Stimulated activated CD8-positive, alpha-beta memory T cell treated with anti-CD3 and anti-CD28 coated beads, Interleukin-7, amount 100 ng/mL, for 24 hours (primary cell): ENCODE data around the gene ANP32E.

Source experiments
- DNase-seq: peaks from one replicate; pipeline ENCODE4 v3.0.0-alpha.2; 2020; ENCODE audit warnings: low read depth

Gene ANP32E

DNA sequence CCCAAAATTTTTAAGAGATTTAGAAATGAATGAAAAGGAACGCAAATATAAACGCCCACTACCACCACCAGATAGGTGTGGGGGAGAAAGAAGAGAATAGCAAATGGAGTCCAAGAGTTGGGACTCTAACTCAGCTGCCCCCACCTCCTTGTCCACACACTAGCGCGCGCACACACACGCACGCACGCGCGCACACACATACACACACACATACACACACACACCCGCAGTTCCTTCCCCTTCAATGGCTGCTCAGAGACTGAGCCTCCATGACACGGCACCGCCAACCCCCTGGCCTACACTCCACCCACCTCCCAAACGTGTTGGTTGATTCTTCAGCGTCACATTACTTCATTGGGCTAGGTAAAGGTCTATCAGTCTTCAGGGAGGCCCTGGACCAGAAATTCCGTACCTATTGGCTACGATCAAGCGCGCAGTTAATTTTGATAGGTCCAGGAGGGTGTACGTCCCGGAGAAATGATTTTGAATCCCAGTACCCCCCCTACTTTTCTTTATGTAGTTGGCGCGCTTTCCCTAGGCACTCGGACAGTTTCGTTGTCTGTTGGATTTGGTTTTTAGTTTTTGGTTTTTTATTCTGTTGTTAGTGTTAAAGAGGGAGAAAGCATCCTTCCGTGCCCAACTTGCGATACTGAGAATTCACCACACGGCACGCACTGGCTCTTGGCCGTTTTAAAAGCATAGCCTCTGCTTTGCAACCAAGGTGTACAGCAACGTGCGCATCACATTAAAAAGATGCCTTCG lies at the start of gene ANP32E:
TSS of gene ANP32E (minus strand) at position 261 of the 762 bp plus-strand sequence. CDS start 326 bp downstream, outside the sequence.
- DNase-seq: peak; percentile 81

DNA sequence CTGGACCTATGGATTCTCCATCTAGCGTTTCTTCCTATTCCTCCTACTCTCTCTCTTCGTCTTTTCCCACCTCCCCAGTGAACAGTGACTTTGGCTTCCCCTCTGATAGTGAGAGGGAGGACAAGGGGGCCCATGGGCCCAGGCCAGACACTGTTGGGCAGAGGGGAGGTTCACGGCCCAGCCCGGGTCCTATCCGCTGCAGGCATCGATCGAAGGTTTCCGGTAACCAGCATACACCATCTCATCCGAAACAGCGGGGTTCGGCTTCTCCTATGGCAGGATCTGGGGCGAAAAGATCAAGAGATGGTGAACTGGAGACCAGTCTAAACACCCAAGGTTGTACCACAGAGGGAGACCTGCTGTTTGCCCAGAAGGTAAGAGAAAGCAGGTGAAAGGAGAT lies 47.3 kb upstream of the ANP32E start:
- DNase-seq: no peak

DNA sequence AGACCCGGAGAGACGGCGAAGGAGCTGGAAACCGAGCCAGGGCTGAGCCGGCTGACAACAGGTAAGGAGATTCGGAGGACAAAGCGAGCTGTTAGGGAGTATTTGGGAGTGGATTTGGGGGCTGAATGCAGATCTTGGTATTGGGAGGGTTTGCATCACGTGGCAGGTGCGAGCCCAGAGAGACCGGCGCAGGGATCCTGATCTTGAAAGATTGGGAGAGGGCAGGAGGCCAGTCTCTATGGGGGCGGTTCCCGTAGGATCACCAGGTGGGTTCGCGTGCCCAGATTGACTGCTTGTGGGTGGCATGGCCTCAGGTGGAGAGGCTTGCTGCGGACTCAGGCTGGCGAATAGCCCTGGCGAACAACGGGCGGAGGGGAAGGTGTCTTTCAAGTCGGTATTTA lies 46.6 kb upstream of the ANP32E start:
- no peak for DNase-seq

DNA sequence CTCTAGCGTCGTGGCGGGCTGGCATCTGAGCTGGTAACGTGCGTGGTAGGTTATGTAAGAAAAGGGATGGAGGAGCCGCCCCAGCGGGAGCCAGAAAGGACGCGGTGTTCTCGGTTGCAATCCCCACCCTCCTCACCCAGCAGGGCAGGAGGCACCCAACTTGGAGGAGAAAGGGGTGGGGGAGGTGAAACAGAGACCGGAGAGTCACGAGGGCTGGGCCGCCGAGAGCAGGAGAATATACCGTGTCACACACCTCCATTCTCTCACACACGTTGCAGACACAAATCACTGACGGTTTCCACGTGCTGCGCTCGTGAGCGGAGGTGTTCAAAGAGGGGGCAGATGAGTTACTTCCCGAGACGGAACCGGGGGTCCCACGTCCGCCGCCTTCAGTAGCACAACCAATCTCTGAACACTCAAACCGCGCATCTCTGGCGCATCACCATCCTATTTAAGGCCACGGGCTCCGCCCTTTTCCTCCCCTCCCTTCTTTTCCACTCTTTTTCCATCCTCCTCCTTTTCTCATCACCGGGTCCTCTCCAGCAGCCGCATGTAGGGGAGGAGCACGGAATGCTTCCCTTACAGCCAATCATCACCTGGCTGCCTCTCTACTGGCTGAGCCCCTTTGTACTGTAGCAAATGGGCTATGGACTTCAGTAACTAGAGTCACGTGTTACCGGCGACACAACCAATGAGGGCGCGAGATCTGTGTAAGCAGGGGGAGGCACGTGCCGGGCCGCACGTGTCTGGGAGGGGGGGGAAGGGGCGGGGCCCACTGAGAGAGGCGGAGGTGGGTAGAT lies 46.0 kb upstream of the ANP32E start, which contains the start of gene CIART:
TSS of gene CIART (plus strand) at position 797 of the 800 bp plus-strand sequence. CDS start 714 bp downstream, outside the sequence.
- peak; percentile 35 for DNase-seq

DNA sequence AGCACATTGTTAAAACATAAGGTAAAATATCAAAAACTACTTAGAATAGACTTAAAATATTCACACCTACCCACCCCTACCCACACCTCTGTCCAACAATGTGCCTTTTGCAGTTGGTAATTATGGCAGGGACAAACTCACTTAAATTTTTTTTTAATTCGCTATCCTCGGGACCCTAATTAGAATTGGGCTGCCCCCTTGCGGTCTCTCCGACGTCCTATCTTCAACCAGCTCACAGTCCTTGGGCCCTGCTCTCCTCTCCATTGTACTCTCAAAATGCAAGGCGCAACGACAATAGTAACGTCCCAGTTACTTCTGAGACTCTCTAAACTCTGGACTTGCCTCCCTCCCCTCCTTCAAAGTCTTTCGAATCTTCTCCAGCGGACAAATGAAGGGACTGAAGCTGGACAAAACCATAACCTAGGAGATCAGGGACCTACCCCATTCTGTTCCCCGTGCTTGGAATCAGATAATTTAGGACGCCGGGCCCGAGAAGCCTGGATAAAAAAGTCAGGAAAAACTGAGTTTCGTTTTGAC lies 45.4 kb upstream of the ANP32E start:
- DNase-seq: no peak

DNA sequence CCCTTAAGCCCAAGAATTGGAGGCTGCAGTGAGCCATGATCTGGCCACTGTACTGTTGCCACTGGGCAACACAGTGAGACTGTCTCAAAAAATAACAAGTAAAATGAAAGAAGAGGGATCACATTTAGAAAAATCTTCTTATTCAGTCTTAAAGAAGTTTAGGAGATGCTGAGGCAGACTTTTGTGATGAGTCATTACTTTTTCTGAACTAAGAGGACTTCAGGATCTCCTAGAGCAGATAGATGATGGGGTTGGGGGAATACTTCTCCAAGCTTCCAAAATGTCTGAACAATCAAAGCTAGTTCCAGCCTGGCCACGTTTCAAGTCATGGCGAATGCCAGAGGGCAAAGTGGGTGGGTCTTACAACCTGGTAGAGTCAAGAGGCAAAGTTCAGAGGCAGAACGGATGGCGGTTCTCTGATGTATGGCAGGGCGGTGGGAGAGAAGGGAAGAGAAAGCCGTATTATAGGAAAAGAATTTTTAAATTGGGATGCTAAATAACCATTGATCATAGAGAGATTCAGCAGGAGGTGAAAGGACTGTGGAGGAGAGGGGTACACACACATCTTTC lies 44.3 kb upstream of the ANP32E start:
- no peak for DNase-seq

DNA sequence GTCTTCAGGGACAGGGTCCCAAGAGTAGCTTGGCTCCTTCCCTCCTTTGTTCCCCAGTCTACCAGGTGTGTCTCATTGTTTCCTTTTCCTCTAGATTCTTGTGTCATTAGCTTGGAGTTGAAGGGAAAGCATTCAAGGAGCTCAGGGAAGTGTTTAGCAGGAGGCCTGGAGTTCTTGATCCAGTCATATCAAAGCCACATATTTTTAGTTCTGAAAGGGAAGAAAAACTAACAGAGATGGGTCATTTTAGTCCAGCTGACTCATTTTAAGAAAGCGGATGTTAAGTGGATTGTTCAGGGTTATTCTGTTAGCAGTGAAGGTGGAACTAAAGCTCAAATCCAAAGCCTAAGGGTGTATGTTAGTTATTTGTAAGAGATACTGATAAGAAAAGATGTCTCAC lies 37.4 kb upstream of the ANP32E start:
- DNase-seq: no peak

DNA sequence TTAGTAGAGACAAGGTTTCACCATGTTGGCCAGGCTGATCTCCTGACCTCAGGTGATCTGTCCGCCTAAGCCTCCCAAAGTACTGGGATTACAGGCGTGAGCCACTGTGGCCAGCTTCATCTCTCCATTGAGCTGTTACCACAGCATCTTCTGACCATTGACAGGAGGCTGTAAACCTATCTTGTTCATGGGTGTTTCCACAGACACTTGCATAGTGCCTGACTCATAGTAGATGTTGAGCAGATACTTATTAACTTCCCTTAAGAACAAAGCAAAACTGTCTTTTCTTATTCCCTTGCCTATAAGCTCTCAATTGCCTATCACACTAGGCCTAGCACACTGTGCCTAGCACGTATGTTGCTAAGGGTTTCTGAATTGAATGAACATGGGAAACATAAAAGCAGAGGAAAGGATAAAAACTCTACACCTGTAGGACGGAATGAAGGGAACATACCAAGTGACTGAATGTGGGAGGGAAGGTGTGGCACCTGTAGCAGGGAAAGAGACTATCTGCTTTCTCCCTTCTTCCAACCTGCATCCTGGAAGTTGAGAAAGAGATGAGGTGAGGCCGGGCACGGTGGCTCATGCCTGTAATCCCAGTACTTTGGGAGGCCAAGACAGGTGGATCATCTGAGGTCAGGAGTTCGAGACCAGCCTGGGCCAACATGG lies 35.5 kb upstream of the ANP32E start:
- DNase-seq: no peak

DNA sequence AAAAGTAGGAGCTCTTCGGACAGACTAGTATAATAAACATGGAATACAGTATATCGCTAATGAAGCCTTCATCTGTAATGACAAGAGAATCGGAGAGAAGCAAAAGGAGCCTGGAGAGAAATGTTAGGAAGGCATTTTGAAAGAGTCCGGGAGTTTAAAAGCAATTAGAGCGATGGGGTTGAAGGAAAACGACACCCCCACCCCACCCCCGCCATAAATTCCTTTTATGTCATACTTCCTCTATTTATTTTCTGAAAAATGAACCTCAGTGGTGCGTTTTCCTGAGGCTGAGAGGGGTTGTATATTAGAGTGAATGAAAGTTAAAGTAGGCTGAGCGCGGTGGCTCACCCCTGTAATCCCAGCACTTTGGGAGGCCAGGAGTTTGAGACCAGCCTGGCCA lies 33.5 kb upstream of the ANP32E start:
- DNase-seq: no peak

DNA sequence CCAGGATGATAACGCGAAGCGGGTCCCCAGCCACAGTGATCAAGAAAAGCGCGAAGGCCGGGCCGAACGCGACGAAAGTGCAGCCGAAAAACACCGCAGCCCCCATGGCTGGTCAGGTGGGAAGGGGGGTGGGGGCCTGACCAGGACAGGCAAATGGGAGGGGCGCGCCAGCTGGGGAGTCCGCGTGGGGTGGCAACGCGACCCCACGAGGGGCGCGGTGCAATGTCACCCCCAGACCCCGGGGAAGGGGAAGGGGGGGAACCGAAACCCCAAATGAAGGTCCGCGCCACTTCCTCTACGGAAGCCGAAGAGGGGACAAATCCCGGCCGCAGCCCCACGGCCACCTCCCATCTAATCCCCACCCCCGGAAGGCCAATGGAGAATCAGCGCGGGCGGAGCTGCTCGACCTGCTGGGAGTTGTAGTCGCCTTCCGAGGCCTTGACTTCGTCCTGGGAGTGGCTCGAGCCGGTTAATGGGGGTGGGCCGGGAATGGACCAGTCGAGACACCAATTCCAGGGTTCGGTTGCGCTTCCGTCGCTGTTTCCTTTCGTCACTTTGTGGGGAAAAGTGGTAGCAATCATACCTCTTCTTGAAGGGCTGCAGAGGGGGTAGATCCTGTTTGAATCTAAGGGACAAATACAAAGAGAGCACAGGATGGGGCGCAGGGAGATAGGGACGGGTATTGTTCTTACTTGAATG lies 32.9 kb upstream of the ANP32E start, which contains the start of gene APH1A:
TSS of gene APH1A (minus strand) at position 312 of the 699 bp plus-strand sequence. CDS start at position 106, 206 bp downstream.
- DNase-seq: peak; percentile 89

DNA sequence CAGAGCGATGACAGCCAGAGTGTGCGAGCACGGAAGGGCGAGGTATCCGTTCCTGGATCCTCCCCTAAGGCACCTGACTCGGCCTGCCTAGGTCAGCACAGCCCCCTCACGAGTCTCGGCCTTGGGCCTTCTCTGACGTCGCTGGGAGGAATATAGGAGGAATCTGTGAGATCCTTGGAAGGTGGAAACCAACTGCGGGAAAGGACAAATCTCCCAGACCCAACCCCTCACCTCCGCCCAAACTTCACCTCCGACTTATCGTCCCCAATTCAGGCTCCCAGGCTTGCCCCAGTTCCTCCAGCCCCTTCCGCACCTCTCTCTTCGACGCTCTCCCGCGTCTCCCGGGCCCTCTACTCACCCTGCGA lies 32.4 kb upstream of the ANP32E start:
- DNase-seq: no peak

DNA sequence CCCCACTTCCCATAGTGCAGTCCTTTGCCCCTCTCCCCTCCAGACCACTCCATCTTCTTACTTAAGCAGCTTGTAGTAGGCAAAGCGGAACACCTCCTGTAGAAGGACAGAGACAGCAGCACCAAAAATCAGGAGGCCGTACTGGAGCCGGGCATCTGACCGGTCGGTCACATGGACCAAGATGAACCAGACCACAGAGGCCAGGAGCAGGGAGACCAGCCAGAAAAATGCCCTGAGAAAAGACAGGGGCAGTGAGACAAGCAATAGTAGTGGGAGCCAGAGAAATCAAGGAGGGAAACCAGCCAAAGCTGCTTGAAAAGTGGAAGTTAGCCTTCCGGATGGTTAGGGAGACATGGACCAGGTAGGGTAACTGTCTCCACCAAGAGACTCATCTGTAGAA lies 32.0 kb upstream of the ANP32E start:
- DNase-seq: no peak

DNA sequence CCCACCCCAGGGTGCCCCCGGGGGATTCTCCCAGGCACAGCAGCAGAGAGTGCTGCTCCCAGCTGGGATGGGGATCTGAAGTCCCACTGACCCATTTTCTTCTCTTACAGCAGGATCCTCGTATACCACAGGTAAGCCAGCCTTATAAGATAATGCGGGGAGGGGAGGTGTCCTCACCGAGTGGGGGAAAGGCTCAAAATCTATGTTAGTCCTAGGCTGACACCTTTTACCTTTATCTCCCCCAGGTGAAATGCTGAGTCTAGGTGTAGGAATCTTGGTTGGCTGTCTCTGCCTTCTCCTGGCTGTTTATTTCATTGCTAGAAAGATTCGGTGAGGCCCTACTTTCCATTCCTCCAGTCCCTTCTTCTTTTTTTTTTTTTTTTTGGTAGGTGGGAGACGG lies 27.6 kb upstream of the ANP32E start:
- DNase-seq: no peak

DNA sequence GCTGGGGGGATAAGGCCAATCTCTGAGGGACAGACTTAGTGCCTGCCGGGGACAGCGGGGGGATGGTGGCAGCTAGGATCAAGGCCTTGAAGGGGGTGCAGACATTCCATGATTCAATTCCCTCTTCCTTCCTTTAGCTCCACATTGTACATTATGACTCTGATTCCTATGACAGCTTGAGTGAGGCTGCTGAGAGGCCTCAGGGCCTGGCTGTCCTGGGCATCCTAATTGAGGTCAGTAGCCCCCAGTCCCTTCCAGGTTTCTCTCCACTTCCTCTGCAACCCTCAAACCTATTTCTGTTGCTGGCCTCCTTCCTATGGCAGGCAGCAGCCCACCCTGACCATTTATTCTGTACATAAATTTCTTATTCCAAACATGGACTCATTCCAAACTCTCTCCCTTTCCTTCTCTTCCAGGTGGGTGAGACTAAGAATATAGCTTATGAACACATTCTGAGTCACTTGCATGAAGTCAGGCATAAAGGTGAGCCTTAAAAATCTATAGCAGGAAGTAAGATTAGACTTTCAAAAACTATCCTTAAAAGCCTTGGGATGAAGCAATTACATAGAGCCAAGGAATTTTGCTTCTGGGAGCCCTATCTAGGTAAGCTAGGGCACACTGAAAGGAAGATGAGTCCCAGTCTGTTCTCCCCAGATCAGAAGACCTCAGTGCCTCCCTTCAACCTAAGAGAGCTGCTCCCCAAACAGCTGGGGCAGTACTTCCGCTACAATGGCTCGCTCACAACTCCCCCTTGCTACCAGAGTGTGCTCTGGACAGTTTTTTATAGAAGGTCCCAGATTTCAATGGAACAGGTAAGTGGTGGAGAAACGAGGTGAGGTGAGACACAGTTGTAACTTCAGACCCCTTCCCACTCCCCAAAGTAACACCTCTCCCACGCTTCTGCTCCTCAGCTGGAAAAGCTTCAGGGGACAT lies 26.7 kb upstream of the ANP32E start:
- no peak for DNase-seq

DNA sequence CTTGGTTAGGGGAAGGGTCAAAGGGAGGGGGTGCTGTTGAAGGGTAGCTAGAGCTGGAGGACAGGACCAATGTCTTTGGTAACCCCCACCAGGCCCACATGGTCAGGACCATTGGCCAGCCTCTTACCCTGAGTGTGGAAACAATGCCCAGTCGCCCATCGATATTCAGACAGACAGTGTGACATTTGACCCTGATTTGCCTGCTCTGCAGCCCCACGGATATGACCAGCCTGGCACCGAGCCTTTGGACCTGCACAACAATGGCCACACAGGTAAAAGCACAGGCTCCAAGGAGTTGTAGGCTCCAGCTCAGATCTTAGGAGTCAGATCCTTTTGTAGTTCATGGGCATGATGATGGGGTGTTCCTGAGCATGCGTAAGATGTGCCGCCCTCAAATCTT lies 25.5 kb upstream of the ANP32E start:
- DNase-seq: no peak

DNA sequence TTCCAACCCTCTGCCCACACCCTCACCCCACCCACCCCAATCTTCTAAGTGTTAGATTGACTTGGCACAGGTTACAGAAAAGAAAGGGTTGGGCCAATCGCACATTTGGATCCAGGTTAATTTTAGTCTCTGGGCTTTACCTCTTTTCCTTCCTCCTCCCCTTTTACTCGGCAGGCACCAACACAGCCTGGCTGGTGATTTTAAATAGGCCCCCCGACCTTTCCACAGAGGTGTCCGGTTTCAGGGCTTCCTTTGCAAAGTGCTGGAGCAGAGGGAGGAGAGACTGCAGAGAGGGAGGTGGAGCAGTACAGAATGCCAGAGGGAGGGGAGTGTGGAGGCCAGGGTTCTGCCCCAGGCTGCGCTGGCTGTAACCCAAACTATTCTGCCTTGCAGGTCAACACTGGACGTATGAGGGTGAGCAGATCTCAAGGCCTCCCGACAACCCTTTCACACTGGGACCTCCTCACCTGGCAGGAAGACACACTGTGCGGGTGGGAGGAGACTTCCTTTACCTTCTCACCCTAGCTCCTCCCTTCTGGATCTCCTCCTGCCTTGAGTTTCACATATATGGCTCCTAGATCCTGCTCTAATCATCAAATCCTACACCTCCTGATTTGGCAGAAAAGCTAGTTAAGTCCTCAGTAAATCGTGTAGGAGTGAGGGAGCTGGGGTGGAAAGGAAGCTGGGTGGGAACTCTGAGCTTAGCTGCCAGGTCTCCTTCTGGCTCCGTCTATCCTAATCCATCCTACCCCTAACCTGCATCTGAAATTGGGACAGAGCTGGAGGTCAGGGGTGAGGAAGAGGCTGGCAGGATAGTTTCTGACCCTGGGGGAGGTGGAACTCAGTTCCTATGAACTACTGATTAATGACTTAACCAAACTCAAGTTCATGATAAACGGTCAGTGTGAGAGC lies 24.1 kb upstream of the ANP32E start:
- no peak for DNase-seq

DNA sequence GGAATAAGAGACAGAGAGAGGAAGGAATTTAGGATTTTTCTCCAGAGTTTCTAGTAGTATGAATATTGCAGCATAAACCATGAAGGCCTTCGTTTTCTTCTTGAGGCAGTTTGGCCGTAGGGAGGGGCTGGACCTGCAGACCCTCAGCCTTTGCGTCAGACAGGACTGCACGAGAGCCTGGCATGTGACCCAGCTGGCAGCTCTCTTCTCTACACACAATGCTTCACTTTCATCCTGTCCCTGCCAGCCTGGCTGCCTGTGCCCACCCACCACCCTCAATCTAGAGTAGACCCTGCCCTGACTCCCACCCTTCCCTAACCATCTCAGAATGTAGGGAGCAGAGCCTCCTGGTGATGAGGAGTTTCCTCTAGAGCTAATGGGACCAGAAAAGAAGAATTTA lies 23.3 kb upstream of the ANP32E start:
- no peak for DNase-seq

DNA sequence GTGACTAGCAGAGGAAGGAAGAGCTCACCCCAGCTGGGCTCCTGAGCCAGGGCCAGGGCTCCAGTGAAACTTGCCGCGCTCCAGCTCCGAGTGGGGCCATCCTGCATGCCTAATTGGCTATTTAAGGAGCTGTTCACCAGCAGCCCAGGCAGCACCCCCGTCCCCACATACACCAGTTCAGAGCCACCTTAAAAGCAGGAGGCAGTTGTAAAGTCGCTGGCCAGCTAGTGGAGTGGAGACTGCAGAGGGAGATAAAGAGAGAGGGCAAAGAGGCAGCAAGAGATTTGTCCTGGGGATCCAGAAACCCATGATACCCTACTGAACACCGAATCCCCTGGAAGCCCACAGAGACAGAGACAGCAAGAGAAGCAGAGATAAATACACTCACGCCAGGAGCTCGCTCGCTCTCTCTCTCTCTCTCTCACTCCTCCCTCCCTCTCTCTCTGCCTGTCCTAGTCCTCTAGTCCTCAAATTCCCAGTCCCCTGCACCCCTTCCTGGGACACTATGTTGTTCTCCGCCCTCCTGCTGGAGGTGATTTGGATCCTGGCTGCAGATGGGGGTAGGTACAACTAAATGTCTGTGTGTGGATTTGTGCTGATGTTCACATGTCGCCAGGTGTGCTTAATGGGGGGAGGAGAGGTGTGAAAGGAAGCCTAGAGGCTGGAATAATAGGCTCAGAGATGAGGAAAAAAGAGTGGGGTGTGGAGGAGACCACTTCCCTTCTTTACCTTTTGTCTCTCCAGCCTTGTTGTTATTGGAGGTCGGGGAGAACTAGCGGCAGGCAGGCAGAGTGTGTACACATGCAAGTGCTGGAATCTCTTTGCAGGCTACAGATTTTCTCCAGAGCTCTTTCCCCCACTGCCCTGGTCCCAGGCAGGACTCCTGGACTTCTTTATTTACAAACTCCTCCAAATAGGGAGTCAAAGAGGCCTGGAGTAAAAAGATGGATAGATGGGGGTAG lies 22.0 kb upstream of the ANP32E start, which contains the start of gene CA14:
TSS of gene CA14 (plus strand) at position 151 of the 962 bp plus-strand sequence. CDS start at position 506, 355 bp downstream.
- DNase-seq: no peak
